Fibroblast of mammary gland (primary cell): ENCODE data around the gene EDC4.

Experiments
- DNase-seq: peaks from one replicate; pipeline ENCODE4 v3.0.0-alpha.2; 2010; ENCODE audit warnings: low read depth
- H3K4me3 ChIP-seq: 2 replicates; pipeline ENCODE4 v1.5.1; 2011; ENCODE audit warnings: low read depth, mild to moderate bottlenecking, low read length, moderate library complexity; ENCODE audit not compliant: control insufficient read depth
- TF ChIP-seq, protein P1 (sequence below): conservative IDR thresholded peaks from 2 replicates; pipeline ENCODE4 v1.5.1; 2011; ENCODE audit warnings: low read depth, low read length, inconsistent platforms; ENCODE audit not compliant: control insufficient read depth, insufficient read depth

EDC4 gene

DNA sequence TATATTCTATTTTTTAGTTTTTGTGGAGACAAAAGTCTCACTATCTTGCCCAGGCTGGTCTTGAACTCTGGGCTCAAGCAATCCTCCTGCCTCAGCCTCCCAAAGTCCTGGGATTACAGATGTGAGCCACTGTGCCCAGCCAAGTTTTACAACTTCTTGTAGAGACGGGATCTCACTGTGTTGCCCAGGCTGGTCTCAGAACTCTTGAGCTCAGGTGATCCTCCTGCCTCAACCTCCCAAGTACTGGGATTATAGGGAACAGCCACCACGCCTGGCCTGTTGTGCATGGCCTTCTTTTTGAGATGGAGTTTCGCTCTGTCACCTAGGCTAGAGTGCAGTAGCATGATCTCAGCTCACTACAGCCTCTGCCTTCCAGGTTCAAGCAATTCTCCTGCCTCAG is 19.2 kb upstream of the EDC4 start:
- no peak for DNase-seq
- TF ChIP-seq, protein P1, sequence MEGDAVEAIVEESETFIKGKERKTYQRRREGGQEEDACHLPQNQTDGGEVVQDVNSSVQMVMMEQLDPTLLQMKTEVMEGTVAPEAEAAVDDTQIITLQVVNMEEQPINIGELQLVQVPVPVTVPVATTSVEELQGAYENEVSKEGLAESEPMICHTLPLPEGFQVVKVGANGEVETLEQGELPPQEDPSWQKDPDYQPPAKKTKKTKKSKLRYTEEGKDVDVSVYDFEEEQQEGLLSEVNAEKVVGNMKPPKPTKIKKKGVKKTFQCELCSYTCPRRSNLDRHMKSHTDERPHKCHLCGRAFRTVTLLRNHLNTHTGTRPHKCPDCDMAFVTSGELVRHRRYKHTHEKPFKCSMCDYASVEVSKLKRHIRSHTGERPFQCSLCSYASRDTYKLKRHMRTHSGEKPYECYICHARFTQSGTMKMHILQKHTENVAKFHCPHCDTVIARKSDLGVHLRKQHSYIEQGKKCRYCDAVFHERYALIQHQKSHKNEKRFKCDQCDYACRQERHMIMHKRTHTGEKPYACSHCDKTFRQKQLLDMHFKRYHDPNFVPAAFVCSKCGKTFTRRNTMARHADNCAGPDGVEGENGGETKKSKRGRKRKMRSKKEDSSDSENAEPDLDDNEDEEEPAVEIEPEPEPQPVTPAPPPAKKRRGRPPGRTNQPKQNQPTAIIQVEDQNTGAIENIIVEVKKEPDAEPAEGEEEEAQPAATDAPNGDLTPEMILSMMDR = no peak
- no peak overlapping the region for H3K4me3 ChIP-seq

DNA sequence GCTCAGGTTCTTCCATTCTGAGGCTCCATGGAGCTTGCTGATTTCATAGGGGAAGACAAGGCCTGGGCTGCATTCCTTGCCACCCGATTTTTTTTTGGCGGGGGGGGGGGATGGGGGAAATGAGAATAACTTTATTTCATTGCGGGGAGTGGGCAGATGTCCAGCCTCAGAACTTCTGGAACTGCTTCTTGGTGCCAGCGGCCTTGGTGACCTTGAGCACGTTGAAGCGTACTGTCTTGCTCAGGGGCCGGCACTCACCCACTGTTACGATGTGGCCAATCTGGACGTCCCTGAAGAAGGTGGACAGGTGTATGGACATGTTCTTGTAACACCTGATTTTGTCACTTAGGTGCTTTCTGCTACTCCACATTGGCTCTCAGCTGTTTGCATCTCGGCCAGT is 17.1 kb upstream of the EDC4 start:
- H3K4me3 ChIP-seq = no peak overlapping the region
- TF ChIP-seq, protein P1 = no peak
- no peak for DNase-seq

DNA sequence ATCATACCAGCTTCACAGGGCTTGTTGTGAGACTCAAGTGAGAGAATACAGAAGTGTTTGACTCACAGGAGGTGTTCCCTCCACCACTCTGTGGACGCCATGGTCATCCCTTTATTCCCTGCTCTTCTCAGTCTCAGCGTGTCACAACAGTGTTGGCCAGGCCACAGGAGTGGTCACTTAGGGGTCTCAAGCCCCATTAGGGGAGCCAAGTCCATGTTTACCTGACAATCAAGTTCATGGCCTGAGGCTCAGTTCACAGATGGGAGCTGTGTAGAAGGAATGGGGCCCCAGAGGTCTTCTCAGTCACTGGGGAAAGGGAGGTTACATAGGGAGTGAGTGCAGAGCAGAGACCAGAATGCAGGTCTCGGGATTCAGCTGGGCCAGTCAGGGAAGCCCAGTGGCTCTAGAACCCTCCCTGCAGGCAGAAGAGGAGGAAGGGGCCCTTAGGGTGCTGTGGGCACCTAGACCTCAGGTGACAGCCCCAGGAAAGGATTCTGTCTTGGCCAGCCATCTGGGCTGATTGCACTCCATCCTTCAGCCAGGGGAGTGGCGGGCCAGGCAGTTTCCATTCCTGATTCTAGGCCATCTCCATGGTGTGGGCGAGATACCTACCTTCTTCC is 15.8 kb upstream of the EDC4 start:
- H3K4me3 ChIP-seq = no peak overlapping the region
- TF ChIP-seq, protein P1 = no peak
- no peak for DNase-seq

DNA sequence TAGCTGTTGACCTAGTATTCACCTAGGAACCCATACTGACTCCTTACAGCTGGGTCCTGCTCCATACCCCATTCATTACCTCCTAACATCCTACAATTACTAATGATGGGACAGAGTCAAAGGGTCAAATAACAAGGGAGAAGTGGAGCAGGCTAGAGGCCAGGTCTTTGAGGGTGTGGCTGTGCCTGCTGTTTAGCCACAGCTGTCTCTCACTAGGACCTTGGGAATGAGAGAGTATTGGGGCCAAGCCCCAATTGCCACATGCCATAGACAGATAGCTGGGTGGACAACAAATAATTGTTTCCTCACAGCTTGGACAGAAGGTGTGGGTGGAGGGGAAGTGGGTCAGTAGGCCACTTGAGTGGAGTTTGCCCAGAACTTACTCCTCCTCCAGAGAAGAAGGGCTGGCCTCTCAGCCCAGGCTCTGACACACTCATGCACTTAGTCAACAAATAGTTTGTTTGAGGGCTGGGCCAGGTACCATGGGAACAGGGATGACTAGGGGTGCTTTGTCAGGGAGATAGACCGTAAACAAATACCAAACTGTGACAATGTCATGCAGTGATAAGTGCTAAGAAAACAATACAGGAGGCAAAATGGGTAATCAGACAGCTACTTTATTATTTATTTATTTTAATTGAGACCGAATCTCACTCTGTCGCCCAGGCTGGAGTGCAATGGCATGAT is 15.2 kb upstream of the EDC4 start:
- H3K4me3 ChIP-seq = no peak overlapping the region
- DNase-seq = peak; percentile 97
- TF ChIP-seq, protein P1 = no peak

DNA sequence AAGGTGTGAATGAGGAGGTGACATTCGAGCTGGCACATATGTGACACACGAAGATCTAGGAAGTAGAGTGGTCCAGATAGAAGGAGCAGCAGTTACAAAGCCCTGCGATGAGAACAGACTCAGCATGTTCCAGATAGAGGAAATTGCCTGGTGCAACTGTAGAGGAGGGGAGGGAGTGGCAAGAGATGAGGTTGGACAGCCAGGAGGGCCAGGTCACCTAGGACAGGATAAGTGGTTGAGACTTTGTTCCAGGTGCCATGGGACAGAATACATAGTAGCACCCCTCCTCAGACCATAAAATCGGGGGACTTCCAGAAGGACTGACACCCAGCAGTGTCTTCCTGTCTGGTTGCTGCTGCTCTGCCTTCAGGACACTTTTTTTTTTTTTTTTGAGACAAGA is 14.4 kb upstream of the EDC4 start:
- no peak overlapping the region for H3K4me3 ChIP-seq
- TF ChIP-seq, protein P1 = no peak
- no peak for DNase-seq

DNA sequence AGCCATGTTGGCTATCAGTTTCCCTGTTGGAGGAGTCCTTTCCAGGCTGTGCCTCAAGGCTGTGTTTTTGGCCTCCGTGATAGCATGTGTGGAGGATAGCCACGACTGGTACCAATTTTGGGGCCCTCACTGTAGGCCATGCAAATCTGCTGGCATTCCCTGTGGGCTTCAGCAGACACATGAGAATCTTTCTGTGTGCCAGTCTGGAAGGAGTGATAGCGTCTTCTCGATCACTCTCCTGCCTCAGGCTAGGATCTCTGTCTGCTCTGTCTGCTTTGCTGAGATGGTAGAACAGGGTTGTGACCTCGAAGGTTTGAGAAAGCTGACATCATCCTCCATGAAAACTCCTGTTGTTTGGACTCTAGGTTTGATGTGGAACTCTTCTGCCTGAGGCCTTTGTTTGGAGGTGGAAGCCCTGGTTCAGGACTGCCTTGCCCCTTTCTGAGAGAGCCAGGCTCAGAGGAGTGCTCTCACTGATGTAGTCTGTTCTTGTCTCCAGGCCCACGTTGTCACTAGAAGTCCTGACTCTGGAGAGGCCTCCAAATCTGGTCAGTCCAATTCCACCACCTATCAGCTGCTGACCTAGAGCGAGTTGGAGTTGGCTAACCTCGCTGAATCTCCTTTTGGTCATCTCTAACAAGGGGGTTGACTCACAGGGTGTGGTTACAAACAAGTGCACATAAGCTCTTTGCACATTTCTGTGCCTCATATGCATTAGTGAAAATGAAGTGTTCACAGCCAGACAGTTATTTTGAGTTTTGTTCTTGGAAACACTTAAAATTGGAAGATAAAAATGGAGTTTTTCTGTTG is 12.1 kb upstream of the EDC4 start:
- no peak overlapping the region for H3K4me3 ChIP-seq
- peak; percentile 85 for DNase-seq
- TF ChIP-seq, protein P1 = no peak
